Naive thymus-derived CD8-positive, alpha-beta T cell (primary cell): ENCODE measurements around the gene RGS3. TPM values are rescaled to one million over a fixed set of nuclear protein-coding genes. Genes with fewer than 3 reads are reported as not detected.

ENCODE experiments used
- ATAC-seq, 2 donors: fragments of 150-1000 bp; cut with Tn5 transposase in 1 of 2; sonication (Bioruptor Pico), chemical (Tn5 transposase) in 1 of 2; 1 replicate in 1 of 2; 2 replicates in 1 of 2; pipeline ENCODE4 v1.10.0; 2021; ENCODE audit warnings: mild to moderate bottlenecking in 2 of 2, moderate library complexity in 2 of 2
- POLR2A ChIA-PET: fragments of 350-600 bp; sonication (Branson Sonifier 250); formaldehyde crosslinking; loops from one replicate; lab custom pipeline; 2021; ENCODE audit warnings: antibody characterized with exemption; lab: Charles Lee
- DNase-seq, 10 donors: peaks; one replicate each; pipeline versions ENCODE4 v3.0.0 to v3.0.0-alpha.2; 2020 to 2022
- H3K27ac Mint-ChIP-seq, 10 donors: one replicate each; pipeline ENCODE4 v1.8.0; 2020 to 2022; ENCODE audit warnings: mild to moderate bottlenecking in 10 of 10, mixed read lengths in 10 of 10, moderate library complexity in 4 of 10, inconsistent platforms in 1 of 10
- H3K27me3 Mint-ChIP-seq, 5 donors: one replicate each; pipeline ENCODE4 v1.8.0; 2021 to 2022; ENCODE audit warnings: mixed read lengths in 5 of 5
- H3K36me3 Mint-ChIP-seq, 3 donors: one replicate each; pipeline ENCODE4 v1.8.0; 2020 to 2022; ENCODE audit warnings: mixed read lengths in 3 of 3, mild to moderate bottlenecking in 2 of 3, inconsistent platforms in 1 of 3
- H3K4me1 Mint-ChIP-seq, 4 donors: one replicate each; pipeline ENCODE4 v1.8.0; 2021 to 2022; ENCODE audit warnings: mixed read lengths in 4 of 4
- H3K4me3 Mint-ChIP-seq, 10 donors: one replicate each; pipeline ENCODE4 v1.8.0; 2020 to 2022; ENCODE audit warnings: mild to moderate bottlenecking in 10 of 10, mixed read lengths in 10 of 10, moderate library complexity in 6 of 10, inconsistent platforms in 1 of 10
- H3K9me3 Mint-ChIP-seq, 9 donors: one replicate each; pipeline ENCODE4 v1.8.0; 2020 to 2022; ENCODE audit warnings: mixed read lengths in 9 of 9, mild to moderate bottlenecking in 3 of 9, inconsistent platforms in 1 of 9, moderate library complexity in 1 of 9
- polyA plus RNA-seq, 3 donors: library from polyadenylated mRNA; unstranded; fragments of 300-500 nt; fragmentation: Illumina TruSeq; gene quantifications; one replicate each; pipeline ENCODE4 v1.2.3, GENCODE V29; 2021
- total RNA-seq, 8 experiments: library from RNA in 2 of 8; stranded (reverse) in 2 of 8; gene quantifications; one replicate each; pipeline ENCODE4 v1.2.3 and lab custom pipeline; 2021 to 2026

RGS3 gene
- total and polyA plus RNA-seq, 5 experiments from 2014 or later, result 17.9 to 33.4 (median 27.8) TPM

DNA sequence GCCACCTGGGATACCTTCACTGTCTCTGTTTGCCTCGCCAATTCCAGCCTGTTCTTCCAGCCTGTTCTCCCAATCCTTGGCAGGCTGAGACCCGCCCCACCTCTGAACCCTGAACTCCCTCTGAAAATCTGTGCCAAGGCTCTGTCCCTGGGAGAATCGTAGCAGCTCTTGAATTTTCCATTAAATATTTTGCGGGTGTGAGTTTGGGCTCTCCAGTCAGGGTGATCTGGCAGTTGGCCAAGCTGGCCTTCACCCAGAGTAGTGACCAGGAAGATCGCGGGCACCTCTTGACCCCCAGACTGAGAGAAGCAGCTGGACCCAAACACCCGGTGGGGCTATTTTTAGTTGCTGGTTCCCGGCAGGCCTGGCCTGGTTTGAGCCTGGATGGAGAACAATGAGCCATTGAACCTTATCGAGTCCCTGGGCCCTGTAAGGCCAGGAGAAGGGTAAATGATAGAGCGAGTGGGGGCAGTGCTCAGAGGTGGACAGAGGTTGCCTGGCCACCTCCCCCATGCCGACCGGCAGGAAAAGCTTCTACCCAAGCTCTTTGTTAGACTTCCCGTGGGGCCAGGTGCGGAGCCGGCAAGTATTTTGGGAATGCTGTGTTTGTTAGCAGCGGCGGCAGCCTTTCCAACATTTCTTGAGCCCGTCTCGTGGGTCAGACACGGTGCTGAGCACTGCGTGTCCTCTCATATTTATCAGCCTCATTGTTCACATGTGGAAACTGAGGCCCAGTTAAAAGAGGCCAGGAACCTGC, 146.2 kb downstream of the RGS3 start:
- H3K9me3 Mint-ChIP-seq, result no peaks in the 10 kb centered on the region
- peak in 1 of 10 donors; percentile 27 for DNase-seq
- peaks cover 0 to under 1% (median 0%) of the 10 kb centered on the region in 4 donors for H3K4me1 Mint-ChIP-seq
- no peaks in the 10 kb centered on the region for H3K36me3 Mint-ChIP-seq
- H3K27me3 Mint-ChIP-seq, result no peaks in the 10 kb centered on the region
- H3K27ac Mint-ChIP-seq, result peak overlapping the region in 1 of 10 donors; percentile 58
- ATAC-seq, result no peak
- H3K4me3 Mint-ChIP-seq, result no peak overlapping the region
- POLR2A ChIA-PET, result no interaction called here

DNA sequence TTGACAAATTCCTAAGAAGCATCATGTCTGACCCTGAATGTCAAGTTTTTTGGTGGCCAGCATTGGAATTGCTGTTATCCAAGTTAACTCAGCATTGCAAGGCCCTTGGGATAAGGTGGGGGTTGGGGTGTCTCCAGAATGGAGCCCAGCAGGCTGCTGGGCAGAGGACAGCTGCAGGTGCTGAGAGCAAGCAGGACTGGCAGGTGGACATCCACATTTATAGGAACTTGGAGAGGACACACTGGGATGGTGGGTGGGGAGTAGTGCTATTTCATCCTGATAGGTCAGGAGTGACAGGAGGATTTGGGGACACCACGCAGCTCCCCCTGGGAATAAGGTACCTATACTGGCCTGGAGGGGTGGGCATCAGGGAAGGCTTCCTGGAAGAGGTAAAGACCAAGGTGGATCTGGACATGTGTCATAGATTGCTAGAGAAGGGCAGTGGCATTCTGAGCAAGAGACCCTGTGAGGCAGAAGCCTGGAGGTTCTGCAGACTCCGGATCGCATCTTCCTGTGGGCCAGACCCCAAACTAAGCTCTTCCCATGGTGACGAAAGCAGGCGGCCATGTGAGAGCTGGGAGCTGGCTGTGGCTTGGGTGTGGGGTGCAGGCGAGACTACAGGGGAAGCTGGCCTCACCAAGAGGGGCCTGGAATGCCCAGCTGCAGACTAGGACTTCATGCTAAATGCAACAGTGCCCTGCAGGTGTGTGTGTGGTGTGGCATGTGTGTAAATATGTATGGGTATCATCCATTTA, 148.1 kb downstream of the RGS3 start:
- Mint-ChIP-seq H3K4me1 (peaks cover 0 to 7% (median 0%) of the 10 kb centered on the region in 4 donors), H3K27ac (no peak overlapping the region), H3K27me3 (no peaks in the 10 kb centered on the region), H3K9me3 (no peaks in the 10 kb centered on the region), H3K36me3 (no peaks in the 10 kb centered on the region), H3K4me3 (no peak overlapping the region)
- POLR2A ChIA-PET, result no interaction called here
- ATAC-seq (no peak), DNase-seq (peak in 1 of 10 donors; percentile 53)

DNA sequence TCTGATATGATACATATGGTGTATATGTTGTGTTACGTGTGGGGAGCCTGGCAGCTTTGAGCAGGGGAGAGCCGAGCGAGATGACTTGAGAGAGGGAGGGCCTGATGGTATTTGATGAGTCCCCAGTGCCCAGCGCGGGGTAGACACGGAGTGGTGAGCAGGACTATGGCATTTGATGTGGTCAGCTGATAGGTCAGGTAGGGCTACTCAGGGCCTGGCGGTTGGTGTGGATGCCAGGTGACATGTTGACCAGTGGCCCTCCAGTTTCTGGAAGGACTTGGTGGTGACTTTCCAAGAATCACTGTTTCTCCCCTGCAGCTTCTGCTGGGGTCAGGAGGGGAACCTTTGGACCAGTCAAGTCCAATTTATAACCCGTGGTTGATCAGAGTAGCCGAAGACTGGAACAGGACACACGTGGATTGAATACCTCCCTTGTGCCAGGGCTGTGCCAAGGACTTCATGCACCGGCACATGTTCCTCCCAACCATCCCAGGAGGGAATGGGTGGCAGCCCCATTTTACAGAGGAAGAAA, 148.8 kb downstream of the RGS3 start:
- Mint-ChIP-seq H3K4me1 (peaks cover 0 to 8% (median 1%) of the 10 kb centered on the region in 4 donors), H3K4me3 (no peak overlapping the region), H3K9me3 (no peaks in the 10 kb centered on the region), H3K27ac (peak overlapping the region in 1 of 10 donors; percentile 53), H3K36me3 (no peaks in the 10 kb centered on the region), H3K27me3 (no peaks in the 10 kb centered on the region)
- ATAC-seq (no peak), DNase-seq (peak in 1 of 10 donors; percentile 28)
- POLR2A ChIA-PET, result no interaction called here

DNA sequence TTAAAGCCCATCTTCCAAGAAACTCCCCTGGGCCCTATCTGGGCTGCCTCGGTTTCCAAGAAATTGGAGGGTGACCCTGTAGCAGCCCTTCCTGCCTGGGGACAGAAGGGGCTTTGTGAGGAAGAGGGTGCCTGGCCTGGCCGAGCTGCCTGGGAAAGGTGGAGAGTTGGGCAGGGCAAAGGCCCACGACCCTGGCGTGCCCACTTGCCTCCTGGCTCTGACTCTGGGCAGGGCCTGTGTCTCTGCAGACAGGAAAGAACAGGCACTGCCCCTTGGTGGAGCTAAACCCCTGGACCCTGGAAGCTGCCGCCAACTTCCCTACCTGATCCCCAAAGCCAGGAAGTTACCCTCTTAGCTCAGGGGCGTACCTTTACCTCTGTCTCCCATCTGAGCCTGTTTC, 149.3 kb downstream of the RGS3 start:
- Mint-ChIP-seq H3K4me3 (no peak overlapping the region), H3K4me1 (peaks cover 3 to 13% (median 5%) of the 10 kb centered on the region in 4 donors), H3K27ac (no peak overlapping the region), H3K27me3 (no peaks in the 10 kb centered on the region), H3K9me3 (no peaks in the 10 kb centered on the region), H3K36me3 (no peaks in the 10 kb centered on the region)
- peak in 1 of 10 donors; percentile 41 for DNase-seq
- ATAC-seq, result no peak
- POLR2A ChIA-PET, result no interaction called here

DNA sequence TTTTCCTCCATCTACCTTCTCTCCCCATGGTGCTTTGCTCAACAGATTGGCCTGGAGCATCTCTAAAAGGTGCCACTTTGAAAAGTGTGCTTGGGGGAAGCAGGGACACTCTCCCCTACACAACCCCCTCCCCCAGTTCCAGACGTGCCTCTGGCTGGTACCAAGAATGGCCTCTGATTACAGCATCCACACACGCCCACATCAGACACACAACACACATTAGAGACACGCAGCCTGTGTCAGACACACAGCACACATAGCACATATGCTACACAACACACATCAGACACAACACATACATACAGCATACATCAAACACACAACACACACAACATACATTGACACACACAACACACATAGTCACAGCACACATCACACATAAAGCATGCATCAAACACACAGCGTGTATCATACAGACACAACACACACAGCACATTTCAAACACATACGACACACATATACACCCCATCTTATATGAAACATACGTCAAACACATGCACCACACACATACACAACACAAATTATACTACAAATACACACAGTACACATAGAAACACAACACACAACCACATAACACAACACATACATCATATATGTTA, 150.4 kb downstream of the RGS3 start:
- H3K36me3 Mint-ChIP-seq, result no peaks in the 10 kb centered on the region
- DNase-seq (no peak), ATAC-seq (no peak)
- POLR2A ChIA-PET, result no interaction called here
- H3K27me3 Mint-ChIP-seq, result no peaks in the 10 kb centered on the region
- no peak overlapping the region for H3K4me3 Mint-ChIP-seq
- no peak overlapping the region for H3K27ac Mint-ChIP-seq
- H3K4me1 Mint-ChIP-seq, result peaks cover 3 to 23% (median 5%) of the 10 kb centered on the region in 4 donors
- no peaks in the 10 kb centered on the region for H3K9me3 Mint-ChIP-seq

DNA sequence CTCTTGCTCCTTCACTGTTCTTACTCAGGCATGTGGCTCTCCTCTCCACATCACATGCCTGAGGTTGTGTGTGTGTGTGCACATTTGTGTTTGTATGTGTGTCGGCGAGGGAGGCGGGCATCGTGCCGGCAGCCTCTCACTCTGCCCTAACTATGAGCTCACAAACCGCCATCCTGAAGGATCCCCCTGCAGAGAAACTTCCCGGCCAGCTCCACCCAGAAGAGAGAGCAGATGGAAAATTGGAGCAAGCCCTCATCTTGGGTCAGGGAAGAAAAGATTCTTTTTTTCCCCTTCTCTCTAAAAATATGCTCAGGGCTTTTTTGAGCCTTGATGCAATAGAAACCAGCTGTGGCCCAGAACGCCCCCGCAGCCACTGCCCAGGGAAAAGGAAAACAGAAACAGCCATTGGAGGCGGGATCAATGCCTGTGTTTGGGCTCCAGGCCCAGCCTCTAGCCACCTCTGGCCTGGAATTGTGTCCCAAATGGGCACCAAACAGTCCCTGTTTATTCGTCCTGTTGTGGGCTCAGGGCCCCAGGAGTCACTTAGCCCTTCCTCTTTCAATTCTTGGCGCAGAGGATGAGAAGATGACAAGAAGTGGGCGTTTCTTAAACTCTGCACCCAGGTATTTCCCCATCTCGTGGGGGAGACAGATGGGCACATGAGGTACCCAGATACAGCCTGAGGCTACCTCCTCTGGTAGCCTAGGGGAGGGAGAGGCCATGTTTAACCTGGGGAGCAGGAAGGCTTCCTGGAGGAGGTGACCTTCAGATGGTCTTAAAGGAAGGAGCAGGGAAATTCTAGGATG, 151.5 kb downstream of the RGS3 start:
- no peak for ATAC-seq
- POLR2A ChIA-PET, result no interaction called here
- H3K36me3 Mint-ChIP-seq, result no peaks in the 10 kb centered on the region
- peak in 1 of 10 donors; percentile 19 for DNase-seq
- H3K27ac Mint-ChIP-seq, result peak overlapping the region in 2 of 10 donors; percentile 4 to 28
- peaks cover 3 to 31% (median 5%) of the 10 kb centered on the region in 4 donors for H3K4me1 Mint-ChIP-seq
- no peak overlapping the region for H3K4me3 Mint-ChIP-seq
- H3K9me3 Mint-ChIP-seq, result no peaks in the 10 kb centered on the region
- no peaks in the 10 kb centered on the region for H3K27me3 Mint-ChIP-seq

DNA sequence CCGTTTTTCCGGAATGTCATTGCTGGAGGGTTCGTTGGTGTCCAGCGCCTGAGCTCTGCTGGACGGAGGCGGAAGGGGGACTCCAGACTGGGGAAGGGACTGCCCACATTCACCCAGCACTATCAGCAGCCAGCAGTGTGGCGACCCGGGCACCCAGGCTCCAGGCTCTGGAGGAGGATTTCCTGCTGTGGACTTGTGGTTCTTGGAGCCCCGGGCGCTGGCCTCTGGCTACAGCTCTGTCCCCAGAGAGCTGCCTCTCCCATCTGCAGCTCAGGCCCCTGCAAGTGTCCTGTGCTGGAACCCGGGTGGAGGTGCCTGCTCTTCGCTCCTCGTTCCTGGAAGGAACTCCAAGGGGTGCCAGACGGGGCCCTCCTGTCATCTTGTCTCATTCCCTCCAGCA, 152.6 kb downstream of the RGS3 start:
- H3K4me1 Mint-ChIP-seq, result peaks cover 3 to 31% (median 5%) of the 10 kb centered on the region in 4 donors
- ATAC-seq (no peak), DNase-seq (no peak)
- POLR2A ChIA-PET, result no interaction called here
- no peaks in the 10 kb centered on the region for H3K27me3 Mint-ChIP-seq
- H3K4me3 Mint-ChIP-seq, result no peak overlapping the region
- H3K9me3 Mint-ChIP-seq, result no peaks in the 10 kb centered on the region
- H3K27ac Mint-ChIP-seq, result no peak overlapping the region
- no peaks in the 10 kb centered on the region for H3K36me3 Mint-ChIP-seq

DNA sequence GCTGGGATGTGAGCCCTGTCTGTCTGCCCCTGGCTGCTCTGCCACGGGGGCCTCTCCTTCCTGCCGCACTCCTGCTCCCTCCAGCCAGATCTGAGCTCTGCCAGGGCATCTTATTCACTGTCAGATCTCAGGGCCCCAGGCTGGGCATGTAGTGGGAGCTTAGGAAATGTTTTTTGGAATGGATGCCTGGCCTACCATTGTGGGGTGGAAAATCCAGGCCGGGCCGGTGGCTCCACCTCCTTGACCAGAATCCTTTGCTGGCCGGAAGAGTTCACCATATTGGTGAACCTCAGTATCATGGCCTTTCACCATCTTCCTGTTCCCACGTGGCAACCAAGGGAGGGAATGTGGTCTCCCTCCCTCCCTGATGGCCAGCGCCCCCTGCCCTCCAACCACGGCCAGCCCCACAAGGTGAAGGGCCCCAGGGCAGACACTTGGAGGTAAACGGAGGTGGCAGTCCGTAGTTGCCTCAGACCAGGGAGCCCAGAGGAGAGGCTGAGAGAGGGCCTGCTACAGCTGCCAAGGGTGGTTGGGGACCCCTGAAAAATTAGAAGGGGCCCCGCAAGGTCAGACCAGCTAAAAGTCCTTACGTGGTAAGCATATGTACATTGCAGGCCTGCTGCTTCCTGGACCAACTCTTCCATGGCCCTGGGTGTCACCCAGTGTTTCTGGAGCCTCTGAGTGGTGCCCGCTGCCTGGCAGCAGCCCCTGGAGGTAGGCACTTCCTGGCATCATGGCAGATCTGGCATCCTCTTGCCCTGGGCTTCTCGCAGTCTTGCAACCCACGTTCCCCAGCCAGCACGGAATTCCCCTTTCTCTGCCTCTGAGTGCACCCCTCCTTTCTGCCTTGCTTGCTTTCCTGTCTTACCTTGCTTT, 153.3 kb downstream of the RGS3 start:
- no peaks in the 10 kb centered on the region for H3K9me3 Mint-ChIP-seq
- DNase-seq (no peak), ATAC-seq (no peak)
- H3K27ac Mint-ChIP-seq, result no peak overlapping the region
- H3K27me3 Mint-ChIP-seq, result peaks cover 0 to 5% (median 0%) of the 10 kb centered on the region in 5 donors
- H3K36me3 Mint-ChIP-seq, result no peaks in the 10 kb centered on the region
- H3K4me3 Mint-ChIP-seq, result no peak overlapping the region
- peaks cover 3 to 31% (median 5%) of the 10 kb centered on the region in 4 donors for H3K4me1 Mint-ChIP-seq
- POLR2A ChIA-PET, result no interaction called here

DNA sequence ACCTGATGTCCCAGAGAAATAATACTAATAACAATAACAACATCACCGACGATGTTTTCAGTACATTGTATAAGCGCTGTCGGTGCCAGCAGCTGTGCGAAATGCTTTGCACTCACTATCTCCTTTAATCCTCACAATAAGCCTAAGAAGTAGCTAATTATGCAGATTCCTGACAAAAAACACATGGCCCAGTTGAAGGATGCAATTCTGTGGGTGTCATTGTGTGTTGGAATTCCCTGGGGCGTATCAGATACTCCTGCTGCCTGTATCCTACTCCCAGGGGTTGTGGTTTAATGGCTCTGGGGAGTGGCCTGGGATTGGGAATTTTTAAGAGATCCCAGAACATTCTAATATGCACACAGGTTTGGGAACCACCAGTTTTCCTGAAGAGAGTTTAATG, 154.0 kb downstream of the RGS3 start:
- POLR2A ChIA-PET, result no interaction called here
- peaks cover 0 to 6% (median 0%) of the 10 kb centered on the region in 5 donors for H3K27me3 Mint-ChIP-seq

DNA sequence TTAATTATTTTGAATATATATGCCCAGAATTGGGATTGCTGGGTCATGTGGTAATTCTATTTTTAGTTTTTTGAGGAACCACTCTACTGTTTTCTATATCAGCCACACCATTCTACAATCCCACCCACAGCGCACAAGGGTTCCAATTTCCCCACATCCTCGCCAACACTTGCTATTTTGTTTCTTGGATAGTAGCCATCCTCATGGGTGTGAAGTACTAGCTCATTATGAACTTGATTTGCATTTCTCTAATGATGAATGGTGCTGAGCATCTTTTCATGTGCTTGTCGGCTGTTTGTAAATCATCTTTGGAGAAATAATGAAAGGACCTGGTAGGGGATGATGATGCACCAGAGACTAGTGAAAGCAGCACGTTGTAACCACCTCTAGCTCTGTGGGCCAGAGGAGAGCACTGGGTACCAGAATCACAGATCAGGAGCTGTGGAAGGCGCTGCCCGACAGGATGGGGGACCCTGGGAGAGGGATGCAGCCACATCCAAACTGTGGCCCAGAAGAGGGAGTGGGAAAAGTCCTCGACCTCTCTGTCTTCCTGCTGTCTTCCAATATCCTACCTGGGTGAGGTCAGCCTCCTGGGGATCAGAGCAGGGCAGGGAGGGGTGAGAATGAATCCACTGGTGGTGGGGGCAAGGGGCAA, 155.4 kb downstream of the RGS3 start:
- DNase-seq, result no peak
- no peak for ATAC-seq

More for the DNA sequence above, 154.0 kb downstream of the RGS3 start:
- DNase-seq, result no peak
- no peaks in the 10 kb centered on the region for H3K36me3 Mint-ChIP-seq
- H3K27ac Mint-ChIP-seq, result peak overlapping the region in 1 of 10 donors; percentile 20
- H3K4me1 Mint-ChIP-seq, result peaks cover 3 to 32% (median 5%) of the 10 kb centered on the region in 4 donors
- H3K4me3 Mint-ChIP-seq, result no peak overlapping the region
- ATAC-seq, result no peak
- no peaks in the 10 kb centered on the region for H3K9me3 Mint-ChIP-seq

More for the DNA sequence above, 155.4 kb downstream of the RGS3 start:
- peaks cover 0 to 7% (median 0%) of the 10 kb centered on the region in 5 donors for H3K27me3 Mint-ChIP-seq
- peak overlapping the region in 1 of 10 donors; percentile 18 for H3K27ac Mint-ChIP-seq
- POLR2A ChIA-PET, result no interaction called here
- H3K9me3 Mint-ChIP-seq, result no peaks in the 10 kb centered on the region
- H3K4me1 Mint-ChIP-seq, result peaks cover 3 to 37% (median 5%) of the 10 kb centered on the region in 4 donors
- no peak overlapping the region for H3K4me3 Mint-ChIP-seq
- H3K36me3 Mint-ChIP-seq, result no peaks in the 10 kb centered on the region
